Measurements from ENCODE around the gene PSMA7. TPM values are rescaled to one million over a fixed set of nuclear protein-coding genes. Genes with fewer than 3 reads are reported as not detected.
A peak's percentile ranks its signal among the peaks of the same experiment; 100 is the strongest.

The PSMA7 gene
- total RNA-seq, 1 experiment from 2014 or later, result 332 TPM

- TF ChIP-seq CTCF (conservative IDR thresholded peaks at IDR 0.05), result no peak
- Histone ChIP-seq H2BK12ac (ENCODE audit: insufficient read length, low read depth, low read length) (no peak overlapping the region), H3K56ac (ENCODE audit: insufficient read length, low read depth, low read length) (no peak overlapping the region), H3K27me3 (ENCODE audit: insufficient read depth, low read length) (no peaks in the 10 kb centered on the region), H2AFZ (ENCODE audit: low read length) (no peak overlapping the region), H3K23ac (ENCODE audit: insufficient read length, low read depth, low read length) (no peak overlapping the region), H3K18ac (ENCODE audit: insufficient read length, low read depth, low read length) (no peak overlapping the region), H4K20me1 (ENCODE audit: control insufficient read depth, insufficient read depth, insufficient read length) (no peaks in the 10 kb centered on the region), H4K8ac (replicated peaks; ENCODE audit: insufficient read length, low read depth, low read length) (peak overlapping the region; percentile 78), H2BK120ac (ENCODE audit: low read depth, low read length, poor library complexity, severe bottlenecking) (no peak overlapping the region), H3K23me2 (ENCODE audit: insufficient read length, low read depth, low read length, poor library complexity, severe bottlenecking) (no peaks in the 10 kb centered on the region), H3K27ac (ENCODE audit: insufficient read length, low read depth, low read length) (no peak overlapping the region), H3K4me2 (ENCODE audit: insufficient read depth, insufficient read length, low read length) (no peak overlapping the region), H2AK5ac (ENCODE audit: insufficient read length, low read length) (no peak overlapping the region), H3K79me1 (ENCODE audit: insufficient read depth, low read depth, low read length, poor library complexity, severe bottlenecking) (no peaks in the 10 kb centered on the region), H3K9me3 (ENCODE audit: control insufficient read depth, low read depth, low read length) (no peaks in the 10 kb centered on the region), H3K9ac (ENCODE audit: extremely low read depth, insufficient read length, low read length) (no peak overlapping the region), H4K5ac (ENCODE audit: insufficient read length, low read depth, low read length) (peak overlapping the region; percentile 48), H3K79me2 (ENCODE audit: insufficient read depth, low read length) (no peaks in the 10 kb centered on the region), H3T11ph (ENCODE audit: low read length) (no peak overlapping the region), H3K4ac (ENCODE audit: low read depth, low read length) (no peak overlapping the region), H3K4me1 (ENCODE audit: insufficient read depth, low read length) (no peaks in the 10 kb centered on the region), H4K91ac (ENCODE audit: insufficient read length, low read depth, low read length) (no peak overlapping the region), H2BK5ac (ENCODE audit: insufficient read length, low read length) (no peak overlapping the region), H2BK20ac (ENCODE audit: low read depth, low read length, poor library complexity, severe bottlenecking) (no peak overlapping the region), H3K14ac (ENCODE audit: insufficient read depth, low read length) (peak overlapping the region; percentile 26; the same call in 1 of the 2 replicates), H2BK15ac (ENCODE audit: low read depth, low read length) (no peak overlapping the region)
- no peak overlapping the region for H3K27ac Mint-ChIP-seq
- no peak for DNase-seq
- H3K9me3 Mint-ChIP-seq, result no peaks in the 10 kb centered on the region
- peaks cover 13% of the 10 kb centered on the region for H3K27me3 Mint-ChIP-seq (ENCODE audit: low read depth)
- no peaks in the 10 kb centered on the region for H3K4me1 Mint-ChIP-seq
- no peaks in the 10 kb centered on the region for H3K36me3 Mint-ChIP-seq (ENCODE audit: insufficient read depth in 1 of 3, low read depth in 3 of 3)
- WGBS (ENCODE audit: extremely low coverage, insufficient read length, low lambda C conversion rate), result no CpG with 5 or more reads among the region's 11 CpGs
- no peak overlapping the region for H3K4me3 Mint-ChIP-seq
Observed at GRCh38 chr20:62087227-62087626, 56.0 kb downstream of the PSMA7 start.

Other genes with a start within 250 kb of the PSMA7 start
- 30.8 and 40.9 TPM in 2 replicates for gene TAF4, start 77.5 kb downstream of the PSMA7 start, total RNA-seq (2021)
- gene LSM14B, start 20.9 kb downstream of the PSMA7 start, total RNA-seq (2021), result 77.9 and 82.4 TPM in 2 replicates
- gene SS18L1, start 375 bp upstream of the PSMA7 start, total RNA-seq (2021), result 18.8 and 22.2 TPM in 2 replicates
- 25.1 and 27.7 TPM in 2 replicates for gene MTG2, start 39.6 kb upstream of the PSMA7 start, total RNA-seq (2021)
- gene HRH3, start 76.9 kb upstream of the PSMA7 start, total RNA-seq (2021), result 1.8 and 1.9 TPM in 2 replicates
- gene OSBPL2, start 95.1 kb upstream of the PSMA7 start, total RNA-seq (2021), result 42.9 and 47.3 TPM in 2 replicates
- 153 and 154 TPM in 2 replicates for gene ADRM1, start 159.6 kb upstream of the PSMA7 start, total RNA-seq (2021)
- gene LAMA5, start 223.9 kb upstream of the PSMA7 start, total RNA-seq (2021), result 200 and 201 TPM in 2 replicates
- 1,715 and 1,736 TPM in 2 replicates for gene RPS21, start 243.7 kb upstream of the PSMA7 start, total RNA-seq (2021)